ENCODE measurements around the gene CENPP.
A peak's percentile ranks its signal among the peaks of the same experiment; 100 is the strongest.

The CENPP gene

GRCh38 chr9:92325269-92325990 is at the start of gene CENPP, which contains the start of gene NOL8:
Gene CENPP, plus strand, starts transcription at chr9:92325953.
Gene NOL8, minus strand, starts transcription at chr9:92325350. Its CDS starts 1,189 bp downstream, at chr9:92324161.
- in situ Hi-C loops (cut with MboI; ENCODE audit: low sequenced_read_pairs, unreplicated experiment) = no loop called here
- peak; percentile 90 for DNase-seq (ENCODE audit: low spot score)
- TF ChIP-seq, protein P1, sequence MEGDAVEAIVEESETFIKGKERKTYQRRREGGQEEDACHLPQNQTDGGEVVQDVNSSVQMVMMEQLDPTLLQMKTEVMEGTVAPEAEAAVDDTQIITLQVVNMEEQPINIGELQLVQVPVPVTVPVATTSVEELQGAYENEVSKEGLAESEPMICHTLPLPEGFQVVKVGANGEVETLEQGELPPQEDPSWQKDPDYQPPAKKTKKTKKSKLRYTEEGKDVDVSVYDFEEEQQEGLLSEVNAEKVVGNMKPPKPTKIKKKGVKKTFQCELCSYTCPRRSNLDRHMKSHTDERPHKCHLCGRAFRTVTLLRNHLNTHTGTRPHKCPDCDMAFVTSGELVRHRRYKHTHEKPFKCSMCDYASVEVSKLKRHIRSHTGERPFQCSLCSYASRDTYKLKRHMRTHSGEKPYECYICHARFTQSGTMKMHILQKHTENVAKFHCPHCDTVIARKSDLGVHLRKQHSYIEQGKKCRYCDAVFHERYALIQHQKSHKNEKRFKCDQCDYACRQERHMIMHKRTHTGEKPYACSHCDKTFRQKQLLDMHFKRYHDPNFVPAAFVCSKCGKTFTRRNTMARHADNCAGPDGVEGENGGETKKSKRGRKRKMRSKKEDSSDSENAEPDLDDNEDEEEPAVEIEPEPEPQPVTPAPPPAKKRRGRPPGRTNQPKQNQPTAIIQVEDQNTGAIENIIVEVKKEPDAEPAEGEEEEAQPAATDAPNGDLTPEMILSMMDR (IDR thresholded peaks at IDR 0.05; ENCODE audit: borderline replicate concordance, control extremely low read depth, extremely low read depth, insufficient read depth, missing control alignments) = no peak

GRCh38 chr9:92276331-92277032 is 49.3 kb upstream of the CENPP start:
- in situ Hi-C loops (cut with MboI; ENCODE audit: low sequenced_read_pairs, unreplicated experiment) = no loop called here
- TF ChIP-seq, protein P1 (IDR thresholded peaks at IDR 0.05; ENCODE audit: borderline replicate concordance, control extremely low read depth, extremely low read depth, insufficient read depth, missing control alignments) = no peak
- no peak for DNase-seq (ENCODE audit: low spot score)

DNA sequence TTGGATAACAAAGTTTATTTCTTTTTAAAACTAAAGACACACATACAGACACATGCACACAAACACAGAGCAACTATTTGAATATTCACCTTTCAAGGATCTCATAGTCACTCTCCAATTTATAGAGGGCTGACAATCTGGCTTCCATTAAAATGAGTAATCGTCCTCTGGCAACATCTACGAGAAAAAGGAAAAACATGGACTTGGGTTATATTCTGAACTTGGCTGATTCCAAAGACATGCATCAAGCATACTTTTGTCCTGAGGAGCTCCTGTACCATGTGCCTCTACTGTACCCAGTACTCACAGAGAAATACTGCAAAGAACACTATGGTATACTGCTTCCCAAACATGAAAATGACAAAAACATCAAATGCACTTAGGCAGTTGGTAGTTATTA is 47.6 kb upstream of the CENPP start:
- TF ChIP-seq, protein P1 (IDR thresholded peaks at IDR 0.05; ENCODE audit: borderline replicate concordance, control extremely low read depth, extremely low read depth, insufficient read depth, missing control alignments) = no peak
- no peak for DNase-seq (ENCODE audit: low spot score)
- in situ Hi-C loops (cut with MboI; ENCODE audit: low sequenced_read_pairs, unreplicated experiment) = no loop called here

- TF ChIP-seq, protein P1 (IDR thresholded peaks at IDR 0.05; ENCODE audit: borderline replicate concordance, control extremely low read depth, extremely low read depth, insufficient read depth, missing control alignments) = no peak
- DNase-seq (ENCODE audit: low spot score) = no peak
- in situ Hi-C loops (cut with MboI; ENCODE audit: low sequenced_read_pairs, unreplicated experiment) = no loop called here
Measured at GRCh38 chr9:92279302-92279701, 46.5 kb upstream of the CENPP start.

DNA sequence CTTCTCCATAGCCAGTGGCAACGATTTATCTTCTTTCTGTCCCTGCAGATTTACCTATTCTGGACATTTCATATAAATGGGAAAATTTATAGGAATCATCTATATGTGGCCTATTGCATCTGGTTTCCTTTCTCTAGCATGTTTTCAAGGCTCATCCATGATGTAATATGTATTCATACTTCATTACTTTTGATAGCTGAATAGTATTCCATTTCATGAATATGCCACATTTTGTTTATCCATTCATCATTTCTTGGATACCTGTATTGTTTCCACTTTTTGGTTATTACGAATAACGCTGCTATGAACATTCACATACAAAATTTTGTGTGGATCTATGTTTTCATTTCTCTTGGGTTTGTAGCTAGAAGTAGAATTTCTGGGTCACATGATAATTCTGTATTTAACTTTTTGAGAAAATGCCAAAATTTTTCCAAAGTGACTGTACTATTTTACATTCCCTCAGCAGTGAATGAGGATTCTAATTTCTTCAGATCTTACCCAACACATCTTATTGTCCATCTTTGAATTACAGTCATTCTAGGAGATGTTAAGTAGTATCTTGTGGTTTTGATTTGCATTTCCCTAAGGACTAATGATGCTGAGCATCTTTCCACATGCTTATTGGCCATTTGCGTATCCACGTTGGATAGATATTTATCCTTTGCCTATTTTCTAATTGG is 35.9 kb upstream of the CENPP start:
- no peak for DNase-seq (ENCODE audit: low spot score)
- in situ Hi-C loops (cut with MboI; ENCODE audit: low sequenced_read_pairs, unreplicated experiment) = no loop called here

More for the DNA sequence above, 35.9 kb upstream of the CENPP start:
- TF ChIP-seq, protein P1 (IDR thresholded peaks at IDR 0.05; ENCODE audit: borderline replicate concordance, control extremely low read depth, extremely low read depth, insufficient read depth, missing control alignments) = no peak

All from GM13976 (cell line).